Activated CD4-positive, alpha-beta T cell treated with anti-CD3 and anti-CD28 coated beads, Interleukin-10, Interleukin-2, amounts not matched to agents 100 ng/mL and 50 ng/mL, durations not matched to agents 16 hours and 8 hours (primary cell): ENCODE results near the gene GOLGA6L25.
"Not testable (repeated sequence)": the region's sequence is repeated elsewhere in the genome, so short reads cannot be mapped to it uniquely, and the experiment has no call there.

ENCODE experiments used
- DNase-seq: peaks from one replicate; pipeline ENCODE4 v3.0.0-alpha.2; 2020

The GOLGA6L25 gene

GRCh38 chr15:28553268-28553667 lies at the start of gene GOLGA6L25:
Gene GOLGA6L25, plus strand, starts transcription at chr15:28553568. Its CDS starts 61 bp downstream, at chr15:28553629.
- DNase-seq = not testable (repeated sequence)

GRCh38 chr15:28508217-28508889 lies 45.0 kb upstream of the GOLGA6L25 start:
- not testable (repeated sequence) for DNase-seq

- not testable (repeated sequence) for DNase-seq
Observed at GRCh38 chr15:28514128-28514527, 39.2 kb upstream of the GOLGA6L25 start.

- DNase-seq = not testable (repeated sequence)
Observed at GRCh38 chr15:28515208-28515607, 38.2 kb upstream of the GOLGA6L25 start.

DNA sequence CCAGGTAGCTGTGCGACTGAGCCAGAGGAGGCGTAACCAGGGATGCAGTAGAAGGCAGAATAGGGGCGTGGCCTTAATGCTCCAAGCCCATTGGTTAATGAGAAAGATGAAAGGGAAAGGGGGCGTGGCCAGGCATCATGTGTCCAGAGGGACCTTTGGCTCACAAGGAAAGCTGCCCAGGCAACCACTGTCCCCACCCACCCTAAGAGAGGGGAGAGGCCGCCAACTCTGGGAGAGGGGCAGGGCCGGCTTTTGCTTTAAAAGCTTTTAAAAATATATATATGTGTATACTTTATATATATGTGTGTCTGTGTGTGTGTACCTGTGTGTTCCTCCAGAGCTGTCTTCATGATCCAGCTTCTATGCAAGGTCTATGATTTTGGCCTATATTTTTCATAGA lies 20.4 kb upstream of the GOLGA6L25 start, which contains the start of gene GOLGA8G:
Gene GOLGA8G, minus strand, starts transcription at position 18 of the 400 bp plus-strand sequence. CDS start 62 bp downstream, outside the sequence.
- DNase-seq = not testable (repeated sequence)

- not testable (repeated sequence) for DNase-seq
Observed at GRCh38 chr15:28573351-28573750, 20.0 kb downstream of the GOLGA6L25 start.

DNA sequence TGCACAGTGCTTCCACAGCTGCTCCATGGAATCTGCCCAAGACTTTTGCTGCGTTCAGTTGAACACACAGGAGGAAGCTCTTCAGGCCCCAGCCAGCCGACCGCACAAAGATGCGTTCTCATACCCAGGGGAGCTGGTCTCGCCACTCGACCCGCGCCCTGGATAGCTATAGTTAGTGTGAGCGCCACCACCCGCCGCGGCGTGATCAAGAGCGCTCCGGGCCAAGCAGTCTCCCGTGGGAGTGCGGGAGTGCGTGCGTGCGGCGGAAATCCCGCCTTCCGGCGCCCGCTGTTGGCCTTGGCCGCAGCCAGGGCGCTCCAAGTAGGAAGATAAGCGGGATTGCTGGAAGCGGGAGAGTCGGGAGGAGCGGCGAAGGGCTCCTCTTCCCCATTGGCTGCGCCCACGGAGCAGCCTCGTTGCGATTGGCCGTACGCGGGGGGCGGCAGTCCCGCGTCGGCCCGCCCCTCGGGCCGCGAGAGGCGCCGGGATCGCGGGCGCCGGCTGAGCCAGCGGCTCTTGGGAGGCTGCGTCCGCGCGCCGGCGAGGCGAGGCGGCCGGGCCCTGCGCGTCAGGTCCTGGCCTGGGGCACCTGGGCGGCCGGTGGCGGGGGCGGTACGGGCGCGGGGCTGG lies 35.7 kb downstream of the GOLGA6L25 start:
- DNase-seq = not testable (repeated sequence)

GRCh38 chr15:28589769-28590168 lies 36.4 kb downstream of the GOLGA6L25 start:
- DNase-seq = peak; percentile 6

GRCh38 chr15:28592395-28592794 lies 39.0 kb downstream of the GOLGA6L25 start:
- not testable (repeated sequence) for DNase-seq

DNA sequence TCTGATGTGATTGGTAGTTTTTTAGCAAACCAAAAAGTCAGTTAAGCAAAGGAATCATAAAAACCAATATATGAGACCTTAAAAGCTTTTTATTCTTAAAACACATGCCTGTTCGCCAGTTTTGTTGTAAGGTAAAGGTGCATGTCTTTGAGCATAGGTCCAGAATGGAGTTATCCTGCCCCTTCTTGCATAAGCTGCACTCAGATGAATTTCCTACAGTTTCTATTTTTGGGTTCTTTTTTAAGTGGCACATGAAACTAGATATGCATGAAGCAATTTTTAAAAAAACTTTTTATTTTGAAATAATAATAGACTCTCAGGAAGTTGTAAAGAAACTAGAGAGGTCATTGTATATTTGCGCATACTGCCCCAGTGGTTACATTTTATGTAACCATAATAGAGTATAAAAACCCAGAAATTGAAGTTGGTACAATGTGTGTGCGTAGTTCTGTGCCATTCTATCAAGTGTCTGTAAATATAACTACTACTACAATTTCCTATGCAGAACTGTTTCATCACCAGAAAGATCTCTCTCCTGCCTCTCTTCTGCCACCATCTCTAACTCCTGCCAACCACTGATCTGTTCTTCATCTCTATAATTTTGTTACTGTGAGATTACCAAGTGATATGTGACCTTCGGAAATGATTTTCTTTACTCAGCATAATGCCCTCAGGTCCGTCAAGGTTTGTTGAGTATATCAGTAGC lies 40.2 kb downstream of the GOLGA6L25 start:
- DNase-seq = not testable (repeated sequence)

- not testable (repeated sequence) for DNase-seq
Observed at GRCh38 chr15:28597471-28597870, 44.1 kb downstream of the GOLGA6L25 start.

DNA sequence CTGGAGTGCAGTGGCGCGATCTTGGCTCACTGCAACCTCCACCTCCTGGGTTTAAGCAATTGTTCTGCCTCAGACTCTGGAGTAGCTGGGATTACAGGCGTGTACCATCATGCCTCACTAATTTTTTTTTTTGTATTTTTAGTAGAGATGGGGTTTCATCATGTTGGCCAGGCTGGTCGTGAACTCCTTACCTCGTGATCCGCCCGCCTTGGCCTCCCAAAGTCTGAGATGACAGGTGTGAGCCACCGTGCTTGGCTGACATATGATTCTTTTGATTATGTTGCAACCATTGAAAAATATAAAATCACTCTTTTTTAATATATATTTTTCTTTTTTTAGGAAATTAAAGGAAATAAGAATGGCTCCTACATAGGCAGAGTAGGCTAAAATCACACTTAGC lies 44.8 kb downstream of the GOLGA6L25 start:
- not testable (repeated sequence) for DNase-seq

DNA sequence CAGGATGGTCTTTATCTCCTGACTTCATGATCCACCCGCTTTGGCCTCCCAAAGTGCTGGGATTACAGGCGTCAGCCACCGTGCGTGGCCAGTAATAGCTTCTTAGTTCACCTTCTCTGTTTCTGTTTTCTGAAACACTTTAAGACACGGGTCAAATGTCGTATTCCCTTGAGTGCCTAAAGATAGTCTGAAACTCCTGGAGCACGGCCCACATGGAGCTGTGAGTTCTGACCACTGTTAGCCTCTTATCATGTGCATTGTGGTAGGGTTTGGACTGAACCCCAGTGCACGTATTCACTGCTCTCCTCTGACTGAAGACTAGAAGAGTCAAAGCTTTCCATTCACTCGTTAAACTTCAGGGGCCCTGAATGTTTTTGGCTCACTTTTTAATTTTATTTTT lies 48.8 kb downstream of the GOLGA6L25 start:
- not testable (repeated sequence) for DNase-seq
